ENCODE data around the gene LEUTX.
"Not testable (repeated sequence)": the region's sequence is repeated elsewhere in the genome, so short reads cannot be mapped to it uniquely, and the experiment has no call there.

The LEUTX gene, protein sequence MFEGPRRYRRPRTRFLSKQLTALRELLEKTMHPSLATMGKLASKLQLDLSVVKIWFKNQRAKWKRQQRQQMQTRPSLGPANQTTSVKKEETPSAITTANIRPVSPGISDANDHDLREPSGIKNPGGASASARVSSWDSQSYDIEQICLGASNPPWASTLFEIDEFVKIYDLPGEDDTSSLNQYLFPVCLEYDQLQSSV

DNA sequence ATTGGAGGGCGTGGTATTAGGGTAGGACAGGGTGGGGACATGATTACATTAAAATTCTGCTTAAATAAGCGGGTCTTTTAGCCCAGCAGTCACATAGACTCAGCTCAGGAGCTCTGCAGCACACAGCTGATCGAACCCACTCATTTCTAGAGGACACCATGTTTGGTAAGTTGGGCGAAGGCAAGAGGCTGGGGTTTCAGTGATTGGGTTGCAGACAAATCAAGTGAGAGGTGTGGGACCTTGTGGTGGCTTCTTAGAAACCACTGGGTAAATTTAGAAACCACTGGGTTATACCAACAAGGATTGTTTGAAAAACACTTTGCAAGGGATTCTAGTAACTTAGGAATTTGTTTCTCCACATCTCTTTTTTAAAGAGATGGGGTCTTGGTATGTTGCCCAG is at the start of gene LEUTX:
Gene LEUTX, plus strand, starts transcription at position 92 of the 400 bp plus-strand sequence. Its CDS starts 67 bp downstream, at position 159.
- no peak for DNase-seq

DNA sequence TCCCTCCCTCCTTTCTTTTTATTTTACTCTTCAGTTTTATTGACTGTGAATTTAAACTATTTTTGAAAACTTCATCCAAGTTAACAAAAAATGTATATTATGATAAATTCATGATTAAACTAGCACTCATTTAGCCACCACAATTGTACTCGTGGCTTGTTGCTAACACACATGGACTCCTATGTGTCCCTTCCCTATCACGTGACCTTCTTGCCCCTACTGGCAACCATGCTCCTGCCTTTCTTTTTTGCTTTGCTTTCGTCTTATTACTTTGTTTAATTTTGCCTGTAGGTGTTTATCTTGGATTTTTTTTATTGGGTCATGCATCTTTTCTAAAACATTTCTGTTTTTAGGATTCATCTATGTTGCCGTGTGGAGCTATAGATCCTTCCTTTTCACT is 49.1 kb upstream of the LEUTX start:
- no peak for DNase-seq

DNA sequence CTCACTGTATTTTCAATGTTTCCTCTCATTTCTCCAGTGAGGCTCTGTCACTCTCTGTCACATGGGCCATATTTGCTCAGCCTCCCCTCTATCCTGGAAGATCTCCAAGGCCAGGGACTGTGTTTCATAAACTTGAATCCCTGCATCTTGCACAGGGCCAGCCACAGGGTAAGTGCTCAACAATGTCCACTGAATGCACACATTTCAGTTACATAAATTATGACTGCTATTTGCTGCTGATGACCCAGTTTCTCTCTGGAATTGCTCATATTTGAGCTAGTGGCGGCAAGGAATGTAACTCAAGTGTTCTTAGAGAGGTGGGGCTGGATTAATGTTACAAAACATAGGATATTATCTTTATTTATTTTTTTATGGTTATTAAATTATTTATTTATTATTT is 47.0 kb upstream of the LEUTX start:
- DNase-seq = no peak

DNA sequence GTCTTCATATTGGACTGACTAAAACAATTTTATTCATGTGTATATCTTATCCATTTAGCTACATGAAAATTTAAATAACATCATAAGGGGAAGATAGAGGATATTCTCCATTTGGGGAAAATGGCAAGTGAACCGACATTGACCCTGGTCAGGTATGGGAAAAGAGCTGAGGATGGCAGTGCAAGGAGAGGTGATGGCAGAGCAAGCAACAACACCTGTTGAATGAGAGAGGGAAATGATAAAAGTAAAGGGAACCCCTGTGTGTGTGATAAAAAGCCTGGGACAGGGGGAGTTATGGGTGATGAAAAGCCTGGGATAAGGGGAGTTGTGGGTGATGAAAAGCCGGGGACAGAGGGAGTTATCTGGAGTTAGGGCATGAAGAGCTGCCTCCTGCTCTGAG is 44.8 kb upstream of the LEUTX start:
- no peak for DNase-seq

DNA sequence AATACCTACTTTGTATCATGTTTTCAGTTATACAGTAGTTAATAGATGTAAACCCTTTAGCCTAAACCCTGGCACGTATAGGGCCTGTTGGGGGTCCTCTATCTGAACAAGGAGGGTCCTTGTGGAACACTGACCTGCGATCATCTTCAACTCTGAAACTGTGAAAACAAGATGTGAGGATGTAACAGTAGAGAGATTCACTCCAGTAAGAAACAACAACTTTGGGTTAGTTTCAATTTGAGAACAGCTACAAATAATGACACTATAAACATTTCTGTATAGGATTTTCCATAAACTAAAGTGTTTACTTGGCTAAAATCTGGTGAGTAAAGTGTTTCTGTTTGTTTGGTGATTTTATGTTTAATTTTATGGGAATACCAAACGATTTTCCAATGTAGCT is 43.0 kb upstream of the LEUTX start:
- no peak for DNase-seq

DNA sequence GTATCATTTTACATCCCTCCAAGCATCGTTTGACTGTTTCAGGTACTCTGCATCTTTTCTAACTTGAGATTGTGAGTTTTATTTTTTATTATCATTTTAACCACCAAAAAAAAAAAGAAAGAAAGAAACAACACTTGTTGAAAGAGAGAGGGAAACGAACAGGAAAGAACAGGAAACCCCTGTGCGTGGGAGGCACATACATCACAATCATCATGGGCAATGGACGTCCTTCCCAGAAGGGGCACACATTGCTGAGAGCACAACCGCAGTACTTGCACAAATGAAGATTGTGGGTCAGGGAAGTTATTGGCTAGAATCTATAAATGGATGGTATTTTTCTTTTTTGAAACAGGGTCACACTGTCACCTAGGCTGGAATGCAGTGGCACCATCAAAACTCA is 42.6 kb upstream of the LEUTX start:
- no peak for DNase-seq

DNA sequence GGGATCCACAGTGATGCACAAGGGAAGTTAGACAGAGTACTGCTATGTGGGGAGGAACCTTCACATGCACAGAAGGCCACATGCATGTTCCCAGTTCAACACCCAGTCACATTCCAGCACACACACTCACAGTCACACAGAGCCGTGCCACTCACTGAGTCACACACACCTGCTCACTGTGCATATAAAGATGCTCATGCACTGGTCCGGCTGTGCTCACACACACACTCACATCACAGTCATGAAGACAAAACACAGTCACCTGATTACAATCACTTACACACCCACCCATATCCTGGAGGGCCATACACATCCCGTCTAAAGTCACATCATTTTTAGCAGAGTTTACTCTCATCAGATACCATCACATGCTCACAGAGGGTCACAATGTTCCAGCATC is 41.3 kb upstream of the LEUTX start:
- DNase-seq = no peak

DNA sequence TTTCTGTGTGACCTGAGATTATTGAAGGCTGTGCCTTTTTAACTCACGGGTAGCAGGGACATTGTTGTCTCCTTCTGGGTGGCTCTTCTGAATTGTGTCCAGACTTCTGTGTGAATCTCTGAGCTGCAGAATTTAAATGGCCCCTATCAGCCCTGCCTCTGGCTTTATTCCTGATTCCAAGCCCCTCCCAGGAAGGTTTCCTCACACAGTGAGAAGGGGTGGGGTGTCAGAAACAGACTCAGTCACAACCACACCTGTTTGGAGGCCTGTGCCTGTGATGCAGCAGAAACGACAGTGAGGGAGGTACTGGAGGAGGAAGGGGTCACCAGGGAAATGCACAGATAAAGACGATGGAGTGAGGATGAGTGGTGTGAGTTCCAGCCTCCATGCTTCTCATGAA is 40.8 kb upstream of the LEUTX start, which contains the start of gene CLC:
Gene CLC, minus strand, starts transcription at position 139 of the 400 bp plus-strand sequence. Its CDS starts 77 bp downstream, at position 62.
- DNase-seq = no peak

DNA sequence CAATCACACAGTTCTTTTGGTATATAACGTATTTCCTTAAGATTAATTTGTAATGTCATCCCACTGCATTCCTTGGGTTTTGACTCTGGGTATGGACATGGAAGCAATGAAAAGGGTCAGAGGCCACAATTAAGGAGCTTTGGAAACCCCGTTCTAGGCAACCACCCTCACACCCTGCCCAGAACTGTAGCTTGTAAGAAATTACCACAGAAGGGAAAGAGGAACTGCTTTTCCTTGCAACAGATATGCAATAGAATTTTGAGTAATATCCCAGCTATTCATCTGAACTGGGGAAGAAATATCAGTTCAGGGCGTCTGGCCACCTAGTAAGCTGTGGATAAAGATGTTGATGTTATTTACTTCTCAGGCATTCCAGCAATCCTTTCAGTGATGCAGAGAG is 39.8 kb upstream of the LEUTX start:
- DNase-seq = no peak

DNA sequence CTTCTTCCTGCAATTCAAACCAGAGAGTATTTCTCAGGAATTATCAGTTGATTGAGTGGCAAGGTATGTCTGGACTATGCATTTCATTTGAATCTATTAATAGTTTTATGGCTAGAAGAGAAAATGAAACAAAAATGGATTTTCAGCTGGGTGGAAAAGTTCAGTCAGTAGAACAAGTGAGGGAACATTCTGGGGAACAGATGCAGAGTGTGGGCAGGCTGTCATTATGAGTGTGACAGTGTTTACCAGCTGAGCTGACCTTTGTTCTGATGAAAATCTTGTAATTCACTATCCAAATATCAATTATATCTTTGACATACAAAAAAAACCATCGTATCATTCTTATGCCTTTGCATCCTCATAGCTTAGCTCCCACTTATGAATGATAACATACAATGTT is 38.3 kb upstream of the LEUTX start:
- DNase-seq = no peak

DNA sequence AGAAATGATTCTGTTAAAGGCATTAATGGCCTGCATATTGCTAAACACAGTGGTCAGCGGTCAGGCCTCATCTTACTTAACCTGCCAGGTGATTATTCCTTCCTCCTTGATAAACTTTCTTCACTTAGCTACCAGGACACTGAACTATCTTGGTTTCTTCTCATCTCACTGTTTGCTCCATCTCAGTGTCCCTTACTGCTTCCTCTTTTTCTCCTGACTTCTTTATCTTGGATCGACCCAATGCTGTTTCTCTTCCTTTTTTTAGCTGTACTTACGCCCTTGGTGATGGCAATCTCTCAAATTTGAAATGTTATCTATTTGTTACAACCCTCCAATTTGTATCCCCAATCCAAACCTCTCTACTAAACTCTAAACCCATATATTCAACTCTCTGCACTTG is 33.0 kb upstream of the LEUTX start:
- DNase-seq = no peak

DNA sequence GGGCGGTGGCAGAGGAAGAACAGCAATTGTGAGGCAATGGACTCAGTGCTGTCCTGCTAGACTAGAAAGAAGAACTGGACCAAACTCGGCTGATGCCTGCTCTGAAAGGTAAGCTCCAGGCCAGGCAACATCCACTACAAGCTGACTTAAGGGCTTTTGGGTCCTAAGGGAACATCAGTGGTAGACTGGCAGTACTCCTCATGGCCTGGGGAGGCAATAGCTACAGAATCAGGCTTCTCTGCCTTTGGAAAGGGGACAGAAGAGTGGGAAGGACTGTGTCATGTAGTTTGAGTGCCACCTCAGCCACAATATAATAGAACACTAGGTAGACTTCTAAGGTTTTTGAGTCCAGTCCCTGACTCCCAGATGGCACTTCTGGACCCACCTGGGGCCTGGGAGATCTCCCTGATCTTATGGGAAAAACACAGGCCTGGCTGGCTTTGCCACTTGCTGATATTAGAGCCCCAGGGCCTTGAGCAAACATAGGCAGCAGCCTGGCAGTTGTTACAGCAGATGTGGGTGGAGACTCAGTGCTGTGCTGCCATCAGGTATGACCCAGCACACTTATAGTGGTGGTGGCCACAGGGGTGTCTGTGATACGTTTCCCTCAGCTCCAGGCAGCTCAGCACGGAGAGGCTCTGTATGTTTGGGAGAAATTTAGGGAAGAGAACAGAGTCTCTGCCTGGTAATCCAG is 31.7 kb upstream of the LEUTX start:
- DNase-seq = no peak

DNA sequence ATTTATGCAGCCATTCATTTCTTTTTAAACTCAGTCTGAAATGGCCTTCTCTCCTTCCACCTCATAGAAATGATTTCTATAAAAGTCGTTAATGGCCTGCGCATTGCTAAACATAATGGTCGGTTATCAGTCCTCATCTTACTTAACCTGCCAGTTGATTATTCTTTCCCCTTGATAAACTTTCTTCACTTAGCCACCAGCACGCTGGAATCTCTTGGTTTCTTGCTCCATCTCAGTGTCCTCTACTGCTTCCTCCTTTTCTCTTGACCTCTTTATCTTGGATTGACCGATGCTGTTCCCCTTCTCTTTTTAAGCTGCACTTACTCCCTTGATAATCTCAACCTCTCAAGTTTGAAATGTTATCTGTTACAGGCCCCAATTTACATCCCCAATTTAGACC is 28.7 kb upstream of the LEUTX start:
- DNase-seq = no peak

DNA sequence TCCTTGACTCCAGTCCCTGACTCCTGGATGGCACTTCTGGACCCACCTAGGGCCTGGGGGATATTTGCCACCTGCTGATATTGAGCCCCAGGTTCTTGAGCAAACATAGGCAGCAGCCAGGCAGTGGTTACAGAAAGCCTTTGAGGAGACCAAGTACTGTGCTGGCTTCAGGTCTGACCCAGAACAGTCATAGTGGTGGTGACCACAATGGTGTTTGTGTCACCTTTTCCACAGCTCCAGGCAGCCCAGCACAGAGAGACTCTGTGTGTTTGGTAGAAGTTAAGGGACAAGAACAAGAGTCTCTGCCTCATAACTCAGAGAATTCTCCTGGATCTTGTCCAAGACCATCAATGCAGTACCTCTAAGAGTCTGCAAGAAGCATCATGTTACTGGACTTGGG is 26.3 kb upstream of the LEUTX start:
- DNase-seq = no peak

DNA sequence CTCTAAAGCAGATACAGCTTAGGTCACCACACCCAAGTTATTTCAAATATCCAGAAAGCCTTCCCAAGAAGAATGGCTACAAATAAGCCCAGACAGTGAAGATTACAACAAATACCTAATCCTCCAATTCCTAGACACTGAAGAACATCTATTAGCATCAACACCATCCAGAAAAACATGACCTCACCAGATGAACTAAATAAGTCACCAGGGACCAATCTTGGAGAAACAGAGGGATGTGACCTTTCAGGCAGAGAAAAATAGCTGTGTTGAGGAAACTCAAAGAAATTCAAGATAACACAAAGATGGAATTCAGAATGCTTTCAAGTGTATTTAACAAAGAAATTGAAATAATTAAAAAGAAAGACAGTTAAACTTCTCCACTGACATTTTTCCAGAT is 25.9 kb upstream of the LEUTX start:
- no peak for DNase-seq

DNA sequence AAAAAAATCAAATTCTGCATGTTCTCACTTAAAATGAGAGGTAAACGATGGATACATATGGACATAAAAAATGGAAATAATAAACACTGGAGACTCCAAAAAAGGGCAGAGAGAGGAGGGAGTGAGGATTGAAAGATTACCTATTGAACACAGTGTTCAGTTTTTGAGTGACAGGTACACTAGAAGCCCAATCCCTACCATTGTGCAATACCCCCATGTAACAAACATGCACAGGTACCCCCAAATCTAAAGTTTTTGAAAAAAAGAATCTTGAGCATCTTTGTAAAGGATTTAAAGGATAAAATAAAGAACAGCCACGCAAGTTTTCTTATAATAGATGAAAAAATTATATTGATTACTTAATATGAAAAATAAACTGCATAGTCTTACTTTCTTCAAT is 24.1 kb upstream of the LEUTX start:
- no peak for DNase-seq

DNA sequence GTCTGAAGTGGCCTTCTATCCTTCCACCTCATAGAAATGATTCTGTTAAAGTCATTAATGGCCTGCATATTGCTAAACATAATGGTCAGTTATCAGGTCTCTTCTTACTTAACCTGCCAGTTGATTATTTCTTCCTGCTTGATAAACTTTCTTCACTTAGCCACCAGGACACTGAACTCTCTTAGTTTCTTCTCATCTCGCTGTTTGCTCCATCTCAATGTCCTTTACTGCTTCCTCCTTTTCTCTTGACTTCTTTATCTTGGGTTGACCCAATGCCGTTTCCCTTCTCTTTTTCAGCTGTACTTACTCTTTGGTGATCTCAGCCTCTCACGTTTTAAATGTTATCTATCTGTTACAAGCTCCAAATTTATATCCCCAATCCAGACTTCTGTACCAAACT is 23.7 kb upstream of the LEUTX start:
- no peak for DNase-seq

DNA sequence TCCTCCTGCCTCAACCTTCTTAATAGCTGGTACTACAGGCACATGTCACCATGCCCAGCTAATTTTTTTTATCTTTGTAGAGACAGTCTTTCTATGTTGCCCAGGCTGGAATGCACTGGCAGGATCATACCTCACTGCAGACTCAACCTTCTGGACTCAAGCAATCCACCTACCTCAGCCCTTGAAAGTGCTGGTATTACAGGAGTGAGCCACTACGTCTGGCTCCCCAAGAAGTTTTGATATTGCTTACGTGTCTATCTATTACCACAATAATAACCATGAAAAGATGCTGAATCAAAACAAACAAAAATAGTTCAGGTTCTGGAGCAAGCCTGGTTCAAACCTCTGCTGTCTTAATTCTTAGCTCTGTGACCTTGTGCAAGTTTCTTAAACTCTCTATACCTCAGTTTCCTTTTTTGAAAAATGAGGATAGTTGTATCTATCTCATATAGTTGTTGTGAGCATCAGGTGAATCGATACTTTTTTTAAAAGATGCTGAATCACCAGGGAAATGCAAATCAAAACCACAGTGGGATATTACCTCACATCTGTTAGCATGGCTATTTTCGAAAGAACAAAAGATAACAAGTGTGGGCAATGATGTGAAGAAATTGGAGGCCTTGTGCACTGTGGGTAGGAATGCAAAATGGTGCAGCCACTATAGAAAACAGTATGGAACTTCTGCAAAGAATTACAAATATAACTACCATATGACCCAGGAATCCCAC is 19.0 kb upstream of the LEUTX start:
- DNase-seq = no peak

DNA sequence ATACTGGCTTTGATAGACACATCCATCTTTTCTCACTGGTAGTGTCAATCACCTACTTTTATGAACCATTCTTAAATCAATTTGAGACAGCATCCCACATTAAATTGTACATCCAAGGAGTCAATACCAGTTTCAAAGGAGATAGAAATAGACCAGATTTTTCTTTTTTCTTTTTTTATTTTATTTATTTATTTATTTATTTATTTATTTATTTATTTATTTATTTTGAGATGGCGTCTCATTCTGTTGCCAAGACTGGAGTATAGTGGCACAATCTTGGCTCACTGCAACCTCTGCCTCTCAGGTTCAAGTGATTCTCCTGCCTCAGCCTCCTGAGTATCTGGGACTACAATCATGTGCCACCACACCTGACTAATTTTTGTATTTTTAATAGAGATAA is 16.8 kb upstream of the LEUTX start:
- not testable (repeated sequence) for DNase-seq

DNA sequence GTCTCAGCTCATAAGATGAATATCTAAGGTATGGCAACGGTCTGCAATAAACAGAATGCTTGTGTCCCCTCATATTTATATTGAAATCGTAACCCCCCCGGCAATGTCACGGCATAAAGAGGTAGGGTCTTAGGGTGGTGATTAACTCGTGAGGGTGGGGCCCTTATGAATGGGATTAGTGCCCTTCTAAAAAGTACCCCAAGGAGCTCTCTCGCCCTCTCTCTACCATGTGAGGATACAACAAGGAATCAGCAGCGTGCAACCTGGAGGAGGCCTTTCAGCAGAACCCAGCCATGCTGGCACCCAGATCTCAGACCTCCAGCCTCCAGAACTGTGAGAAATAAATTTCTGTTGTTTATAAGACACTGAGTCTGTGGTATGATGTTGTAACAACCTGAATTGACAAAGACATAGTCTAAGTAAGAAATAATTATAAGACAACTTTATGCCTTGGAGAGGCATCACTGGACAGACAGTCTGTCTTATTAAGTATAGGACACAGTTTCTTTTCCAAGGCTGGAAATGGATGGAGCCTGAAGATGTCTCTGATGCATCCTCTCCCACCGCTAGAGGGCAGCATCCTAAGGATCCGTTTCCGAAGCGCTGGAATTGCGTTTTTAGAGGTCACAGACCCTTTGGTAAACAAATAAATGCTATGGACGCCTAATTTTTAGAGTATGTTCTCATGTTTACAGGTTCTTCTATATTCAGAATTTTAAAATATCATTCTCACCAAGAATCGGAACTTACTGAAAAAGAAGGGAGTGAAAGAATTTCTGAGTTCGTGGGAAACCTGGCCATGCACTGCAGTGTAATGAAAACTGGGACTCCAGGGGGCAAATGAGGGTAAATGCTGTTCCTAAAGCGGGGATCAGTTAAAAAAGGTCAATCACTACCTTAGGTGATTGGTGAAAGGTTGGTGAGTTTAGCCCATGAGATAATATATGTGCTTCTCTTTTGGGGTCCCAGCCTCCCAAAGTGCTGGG is 13.3 kb upstream of the LEUTX start:
- peak; percentile 6 for DNase-seq

DNA sequence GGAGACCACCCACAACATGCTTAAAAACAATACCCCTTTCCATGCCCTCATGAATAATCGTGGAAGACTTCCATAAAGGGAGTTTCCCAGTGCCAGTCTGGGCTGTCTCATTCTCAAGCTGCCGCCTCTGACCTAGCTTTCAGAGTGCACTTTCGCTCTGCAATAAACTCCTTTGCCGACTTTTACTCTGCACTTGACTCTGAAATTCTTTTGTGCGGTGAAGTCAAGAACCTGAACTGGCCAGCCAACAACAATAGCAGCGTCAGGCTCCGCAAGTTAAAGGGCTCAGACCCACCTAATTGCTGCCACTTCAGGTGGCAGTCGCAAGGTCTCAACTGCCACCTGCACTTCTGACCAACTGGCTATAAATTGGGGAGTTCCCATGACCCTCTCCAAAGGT is 10.3 kb upstream of the LEUTX start:
- no peak for DNase-seq

DNA sequence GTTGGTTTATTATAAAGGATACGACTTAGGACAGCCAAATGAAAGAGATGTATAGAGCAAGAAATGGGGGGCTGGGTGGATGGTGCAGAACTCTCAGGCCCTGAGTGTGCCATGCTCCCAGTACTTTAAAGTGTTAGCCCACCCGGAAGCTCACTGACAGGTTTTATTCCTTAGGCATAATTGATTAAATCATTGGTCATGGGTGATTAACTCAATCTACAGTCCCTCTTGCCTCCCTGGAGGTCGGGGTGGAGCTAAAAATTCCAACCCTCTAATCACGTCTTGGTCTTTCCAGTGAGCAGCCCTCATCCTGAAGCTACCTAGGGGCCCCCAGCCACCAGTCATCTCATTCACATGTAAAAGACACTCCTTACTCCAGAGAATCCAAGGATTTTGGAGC is 9.9 kb upstream of the LEUTX start:
- no peak for DNase-seq

DNA sequence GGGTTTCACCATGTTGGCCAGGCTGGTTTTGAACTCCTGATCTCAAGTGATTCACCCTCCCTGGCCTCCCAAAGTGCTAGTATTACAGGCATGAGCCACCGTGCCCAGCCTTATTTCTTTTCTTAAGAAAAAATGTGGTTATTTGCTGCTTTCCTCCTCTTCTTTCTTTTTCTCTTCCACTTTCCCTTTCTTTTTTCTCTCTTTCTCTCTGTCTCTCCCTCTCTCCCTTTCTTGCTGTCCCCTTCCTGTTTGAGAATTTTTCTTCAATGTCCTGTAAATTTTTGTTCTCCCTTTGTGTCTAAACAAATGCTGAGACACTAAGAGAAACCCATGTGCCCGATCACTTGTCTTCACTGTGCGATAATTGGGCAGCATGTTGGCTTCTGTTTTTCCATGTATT is 2.2 kb downstream of the LEUTX start:
- no peak for DNase-seq

Data from NCI-H510A (cell line).